HL-60 (cell line): ENCODE data around the gene MTCL1.

Experiments used
- DNase-seq, 2 experiments: peaks; one replicate each; pipeline ENCODE4 v3.0.0-alpha.2; 2010 to 2020; ENCODE audit warnings: low read depth in 1 of 2, low spot score in 1 of 2
- H3K27ac ChIP-seq: fragments of 250-450 bp; sonication (Bioruptor Pico); replicated peaks from 2 replicates; pipeline ENCODE4 v1.5.1; 2020; ENCODE audit warnings: mild to moderate bottlenecking, moderate library complexity
- H3K27me3 ChIP-seq: fragments of 250-450 bp; sonication (Bioruptor Pico); 2 replicates; pipeline ENCODE4 v1.5.1; 2021; ENCODE audit warnings: mild to moderate bottlenecking, moderate library complexity; ENCODE audit not compliant: insufficient read depth, poor library complexity, severe bottlenecking
- H3K4me3 ChIP-seq: replicated peaks from 2 replicates; pipeline ENCODE4 v1.5.1; 2011; ENCODE audit warnings: mild to moderate bottlenecking, control low read depth, low read length; ENCODE audit not compliant: insufficient read depth
- GABPA ChIP-seq: IDR thresholded peaks from 2 replicates; pipeline ENCODE4 v1.6.1; 2012; ENCODE audit warnings: low read depth
- POLR2AphosphoS5 ChIP-seq: IDR thresholded peaks from 2 replicates; pipeline ENCODE4 v1.6.1; 2012; ENCODE audit warnings: low read depth
- SPI1 ChIP-seq: IDR thresholded peaks from 2 replicates; pipeline ENCODE4 v1.6.1; 2012; ENCODE audit warnings: low read depth, mild to moderate bottlenecking, borderline replicate concordance
- TF ChIP-seq, protein P1 (sequence below): IDR thresholded peaks from 2 replicates; pipeline ENCODE4 v1.6.1; 2012; ENCODE audit warnings: low read depth; ENCODE audit not compliant: insufficient replicate concordance
- TF ChIP-seq, protein P2 (sequence below): IDR thresholded peaks from one replicate; pipeline ENCODE4 v1.5.1; 2011; ENCODE audit warnings: low read length, control low read depth, inconsistent platforms; ENCODE audit not compliant: insufficient read depth

MTCL1 gene

GRCh38 chr18:8673256-8674209, 31.8 kb upstream of the MTCL1 start:
- TF ChIP-seq, protein P1, sequence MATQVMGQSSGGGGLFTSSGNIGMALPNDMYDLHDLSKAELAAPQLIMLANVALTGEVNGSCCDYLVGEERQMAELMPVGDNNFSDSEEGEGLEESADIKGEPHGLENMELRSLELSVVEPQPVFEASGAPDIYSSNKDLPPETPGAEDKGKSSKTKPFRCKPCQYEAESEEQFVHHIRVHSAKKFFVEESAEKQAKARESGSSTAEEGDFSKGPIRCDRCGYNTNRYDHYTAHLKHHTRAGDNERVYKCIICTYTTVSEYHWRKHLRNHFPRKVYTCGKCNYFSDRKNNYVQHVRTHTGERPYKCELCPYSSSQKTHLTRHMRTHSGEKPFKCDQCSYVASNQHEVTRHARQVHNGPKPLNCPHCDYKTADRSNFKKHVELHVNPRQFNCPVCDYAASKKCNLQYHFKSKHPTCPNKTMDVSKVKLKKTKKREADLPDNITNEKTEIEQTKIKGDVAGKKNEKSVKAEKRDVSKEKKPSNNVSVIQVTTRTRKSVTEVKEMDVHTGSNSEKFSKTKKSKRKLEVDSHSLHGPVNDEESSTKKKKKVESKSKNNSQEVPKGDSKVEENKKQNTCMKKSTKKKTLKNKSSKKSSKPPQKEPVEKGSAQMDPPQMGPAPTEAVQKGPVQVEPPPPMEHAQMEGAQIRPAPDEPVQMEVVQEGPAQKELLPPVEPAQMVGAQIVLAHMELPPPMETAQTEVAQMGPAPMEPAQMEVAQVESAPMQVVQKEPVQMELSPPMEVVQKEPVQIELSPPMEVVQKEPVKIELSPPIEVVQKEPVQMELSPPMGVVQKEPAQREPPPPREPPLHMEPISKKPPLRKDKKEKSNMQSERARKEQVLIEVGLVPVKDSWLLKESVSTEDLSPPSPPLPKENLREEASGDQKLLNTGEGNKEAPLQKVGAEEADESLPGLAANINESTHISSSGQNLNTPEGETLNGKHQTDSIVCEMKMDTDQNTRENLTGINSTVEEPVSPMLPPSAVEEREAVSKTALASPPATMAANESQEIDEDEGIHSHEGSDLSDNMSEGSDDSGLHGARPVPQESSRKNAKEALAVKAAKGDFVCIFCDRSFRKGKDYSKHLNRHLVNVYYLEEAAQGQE = no peak
- no peak for TF ChIP-seq POLR2AphosphoS5
- TF ChIP-seq SPI1 = no peak
- TF ChIP-seq GABPA = no peak
- TF ChIP-seq, protein P2, sequence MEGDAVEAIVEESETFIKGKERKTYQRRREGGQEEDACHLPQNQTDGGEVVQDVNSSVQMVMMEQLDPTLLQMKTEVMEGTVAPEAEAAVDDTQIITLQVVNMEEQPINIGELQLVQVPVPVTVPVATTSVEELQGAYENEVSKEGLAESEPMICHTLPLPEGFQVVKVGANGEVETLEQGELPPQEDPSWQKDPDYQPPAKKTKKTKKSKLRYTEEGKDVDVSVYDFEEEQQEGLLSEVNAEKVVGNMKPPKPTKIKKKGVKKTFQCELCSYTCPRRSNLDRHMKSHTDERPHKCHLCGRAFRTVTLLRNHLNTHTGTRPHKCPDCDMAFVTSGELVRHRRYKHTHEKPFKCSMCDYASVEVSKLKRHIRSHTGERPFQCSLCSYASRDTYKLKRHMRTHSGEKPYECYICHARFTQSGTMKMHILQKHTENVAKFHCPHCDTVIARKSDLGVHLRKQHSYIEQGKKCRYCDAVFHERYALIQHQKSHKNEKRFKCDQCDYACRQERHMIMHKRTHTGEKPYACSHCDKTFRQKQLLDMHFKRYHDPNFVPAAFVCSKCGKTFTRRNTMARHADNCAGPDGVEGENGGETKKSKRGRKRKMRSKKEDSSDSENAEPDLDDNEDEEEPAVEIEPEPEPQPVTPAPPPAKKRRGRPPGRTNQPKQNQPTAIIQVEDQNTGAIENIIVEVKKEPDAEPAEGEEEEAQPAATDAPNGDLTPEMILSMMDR = no peak
- Histone ChIP-seq H3K27ac (no peak overlapping the region), H3K4me3 (no peak overlapping the region), H3K27me3 (peaks cover 4% of the 10 kb centered on the region)
- no peak for DNase-seq

DNA sequence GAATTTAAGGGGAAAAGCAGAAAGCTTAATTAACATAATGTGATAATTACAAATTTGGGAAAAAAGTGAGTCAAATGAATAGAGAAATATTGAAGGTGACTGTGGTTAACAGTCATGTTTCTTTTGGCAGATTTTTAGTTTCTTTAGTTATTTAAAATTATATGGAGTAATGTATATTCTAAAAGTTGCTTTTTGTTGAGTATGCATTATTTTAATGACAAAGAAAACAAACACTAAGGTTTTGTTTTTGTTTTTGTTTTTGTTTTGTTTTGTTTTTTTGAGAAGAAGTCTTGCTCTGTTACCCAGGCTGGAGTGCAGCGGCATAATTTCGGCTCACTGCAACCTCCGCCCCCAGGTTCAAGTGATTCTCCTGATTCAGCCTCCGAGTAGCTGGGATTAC, 30.3 kb upstream of the MTCL1 start:
- Histone ChIP-seq H3K4me3 (no peak overlapping the region), H3K27ac (no peak overlapping the region), H3K27me3 (peaks cover 4% of the 10 kb centered on the region)
- TF ChIP-seq SPI1 (no peak), GABPA (no peak), POLR2AphosphoS5 (no peak)
- TF ChIP-seq, protein P1 = no peak
- TF ChIP-seq, protein P2 = no peak
- DNase-seq = no peak

- TF ChIP-seq GABPA = no peak
- TF ChIP-seq, protein P2 = no peak
- DNase-seq = no peak
- H3K27ac ChIP-seq = no peak overlapping the region
- no peaks in the 10 kb centered on the region for H3K27me3 ChIP-seq
- H3K4me3 ChIP-seq = no peak overlapping the region
Observed at GRCh38 chr18:8681196-8681595, 24.2 kb upstream of the MTCL1 start.

GRCh38 chr18:8684577-8684976, 20.8 kb upstream of the MTCL1 start:
- Histone ChIP-seq H3K27ac (no peak overlapping the region), H3K27me3 (no peaks in the 10 kb centered on the region), H3K4me3 (no peak overlapping the region)
- DNase-seq = no peak
- TF ChIP-seq SPI1 = no peak
- TF ChIP-seq, protein P2 = no peak
- TF ChIP-seq, protein P1 = no peak
- no peak for TF ChIP-seq GABPA
- no peak for TF ChIP-seq POLR2AphosphoS5
